ENCODE data around the gene ABITRAM.
"Not testable (repeated sequence)": the region's sequence is repeated elsewhere in the genome, so short reads cannot be mapped to it uniquely, and the experiment has no call there.

ABITRAM gene

GRCh38 chr9:108956022-108956630, 21.9 kb downstream of the ABITRAM start:
- no peaks in the 10 kb centered on the region for H3K27me3 ChIP-seq (ENCODE audit: insufficient read depth, insufficient read length)
- TF ChIP-seq YY1 (IDR thresholded peaks at IDR 0.05; ENCODE audit: insufficient read depth, insufficient read length) (no peak), ZNF274 (IDR thresholded peaks at IDR 0.05; ENCODE audit: low read depth, low read length) (no peak), SUZ12 (IDR thresholded peaks at IDR 0.05; ENCODE audit: extremely low read depth, insufficient read depth, insufficient read length) (no peak)
- no peaks in the 10 kb centered on the region for H3K4me1 ChIP-seq (ENCODE audit: insufficient read depth, insufficient read length)
- DNase-seq (ENCODE audit: low read depth, low spot score), result no peak
- no peak overlapping the region for H3K4me3 ChIP-seq (ENCODE audit: insufficient read length, low read depth)
- H3K9me3 ChIP-seq (ENCODE audit: insufficient read depth, low read length), result no peaks in the 10 kb centered on the region
- H3K36me3 ChIP-seq (ENCODE audit: insufficient read depth, insufficient read length, low read length), result peaks cover 46% of the 10 kb centered on the region
- H3K9ac ChIP-seq (ENCODE audit: insufficient read length, low read depth), result no peak overlapping the region

GRCh38 chr9:108956631-108957026, 22.4 kb downstream of the ABITRAM start:
- H3K4me3 ChIP-seq (ENCODE audit: insufficient read length, low read depth), result no peak overlapping the region
- H3K27me3 ChIP-seq (ENCODE audit: insufficient read depth, insufficient read length), result no peaks in the 10 kb centered on the region
- no peak for TF ChIP-seq SUZ12 (IDR thresholded peaks at IDR 0.05; ENCODE audit: extremely low read depth, insufficient read depth, insufficient read length)
- TF ChIP-seq YY1 (IDR thresholded peaks at IDR 0.05; ENCODE audit: insufficient read depth, insufficient read length), result no peak
- TF ChIP-seq ZNF274 (IDR thresholded peaks at IDR 0.05; ENCODE audit: low read depth, low read length), result no peak
- DNase-seq (ENCODE audit: low read depth, low spot score), result no peak
- H3K36me3 ChIP-seq (ENCODE audit: insufficient read depth, insufficient read length, low read length), result peaks cover 46% of the 10 kb centered on the region
- no peaks in the 10 kb centered on the region for H3K4me1 ChIP-seq (ENCODE audit: insufficient read depth, insufficient read length)
- no peaks in the 10 kb centered on the region for H3K9me3 ChIP-seq (ENCODE audit: insufficient read depth, low read length)
- no peak overlapping the region for H3K9ac ChIP-seq (ENCODE audit: insufficient read length, low read depth)

GRCh38 chr9:108960331-108960730, 26.1 kb downstream of the ABITRAM start:
- Histone ChIP-seq H3K9me3 (ENCODE audit: insufficient read depth, low read length) (no peaks in the 10 kb centered on the region), H3K36me3 (ENCODE audit: insufficient read depth, insufficient read length, low read length) (peaks cover 55% of the 10 kb centered on the region), H3K4me1 (ENCODE audit: insufficient read depth, insufficient read length) (no peaks in the 10 kb centered on the region), H3K4me3 (ENCODE audit: insufficient read length, low read depth) (no peak overlapping the region), H3K9ac (ENCODE audit: insufficient read length, low read depth) (no peak overlapping the region), H3K27me3 (ENCODE audit: insufficient read depth, insufficient read length) (no peaks in the 10 kb centered on the region)
- DNase-seq (ENCODE audit: low read depth, low spot score), result no peak
- TF ChIP-seq ZNF274 (IDR thresholded peaks at IDR 0.05; ENCODE audit: low read depth, low read length), result no peak

GRCh38 chr9:108961151-108961550, 27.0 kb downstream of the ABITRAM start:
- DNase-seq (ENCODE audit: low read depth, low spot score), result no peak
- TF ChIP-seq SUZ12 (IDR thresholded peaks at IDR 0.05; ENCODE audit: extremely low read depth, insufficient read depth, insufficient read length) (no peak), ZNF274 (IDR thresholded peaks at IDR 0.05; ENCODE audit: low read depth, low read length) (no peak), YY1 (IDR thresholded peaks at IDR 0.05; ENCODE audit: insufficient read depth, insufficient read length) (no peak)
- Histone ChIP-seq H3K9me3 (ENCODE audit: insufficient read depth, low read length) (no peaks in the 10 kb centered on the region), H3K4me3 (ENCODE audit: insufficient read length, low read depth) (no peak overlapping the region), H3K9ac (ENCODE audit: insufficient read length, low read depth) (no peak overlapping the region), H3K4me1 (ENCODE audit: insufficient read depth, insufficient read length) (no peaks in the 10 kb centered on the region), H3K27me3 (ENCODE audit: insufficient read depth, insufficient read length) (no peaks in the 10 kb centered on the region), H3K36me3 (ENCODE audit: insufficient read depth, insufficient read length, low read length) (peaks cover 55% of the 10 kb centered on the region)

- peaks cover 73% of the 10 kb centered on the region for H3K36me3 ChIP-seq (ENCODE audit: insufficient read depth, insufficient read length, low read length)
- DNase-seq (ENCODE audit: low read depth, low spot score), result no peak
- H3K9ac ChIP-seq (ENCODE audit: insufficient read length, low read depth), result no peak overlapping the region
- no peaks in the 10 kb centered on the region for H3K4me1 ChIP-seq (ENCODE audit: insufficient read depth, insufficient read length)
- no peak for TF ChIP-seq ZNF274 (IDR thresholded peaks at IDR 0.05; ENCODE audit: low read depth, low read length)
- TF ChIP-seq SUZ12 (IDR thresholded peaks at IDR 0.05; ENCODE audit: extremely low read depth, insufficient read depth, insufficient read length), result no peak
- no peak for TF ChIP-seq YY1 (IDR thresholded peaks at IDR 0.05; ENCODE audit: insufficient read depth, insufficient read length)
- H3K9me3 ChIP-seq (ENCODE audit: insufficient read depth, low read length), result no peaks in the 10 kb centered on the region
- H3K27me3 ChIP-seq (ENCODE audit: insufficient read depth, insufficient read length), result no peaks in the 10 kb centered on the region
- no peak overlapping the region for H3K4me3 ChIP-seq (ENCODE audit: insufficient read length, low read depth)
These were observed 29.4 kb downstream of the ABITRAM start for GRCh38 chr9:108963459-108964143.

GRCh38 chr9:108967916-108968315, 33.7 kb downstream of the ABITRAM start:
- TF ChIP-seq YY1 (IDR thresholded peaks at IDR 0.05; ENCODE audit: insufficient read depth, insufficient read length), result no peak
- TF ChIP-seq ZNF274 (IDR thresholded peaks at IDR 0.05; ENCODE audit: low read depth, low read length), result no peak
- TF ChIP-seq SUZ12 (IDR thresholded peaks at IDR 0.05; ENCODE audit: extremely low read depth, insufficient read depth, insufficient read length), result no peak
- Histone ChIP-seq H3K4me3 (ENCODE audit: insufficient read length, low read depth) (no peak overlapping the region), H3K9ac (ENCODE audit: insufficient read length, low read depth) (no peak overlapping the region), H3K36me3 (ENCODE audit: insufficient read depth, insufficient read length, low read length) (peaks cover 84% of the 10 kb centered on the region), H3K27me3 (ENCODE audit: insufficient read depth, insufficient read length) (no peaks in the 10 kb centered on the region), H3K9me3 (ENCODE audit: insufficient read depth, low read length) (no peaks in the 10 kb centered on the region), H3K4me1 (ENCODE audit: insufficient read depth, insufficient read length) (no peaks in the 10 kb centered on the region)
- DNase-seq (ENCODE audit: low read depth, low spot score), result no peak

- H3K27me3 ChIP-seq (ENCODE audit: insufficient read depth, insufficient read length); H3K9me3 ChIP-seq (ENCODE audit: insufficient read depth, low read length); H3K4me1 ChIP-seq (ENCODE audit: insufficient read depth, insufficient read length); DNase-seq (ENCODE audit: low read depth, low spot score); H3K4me3 ChIP-seq (ENCODE audit: insufficient read length, low read depth); H3K9ac ChIP-seq (ENCODE audit: insufficient read length, low read depth): not testable (repeated sequence)
- H3K36me3 ChIP-seq (ENCODE audit: insufficient read depth, insufficient read length, low read length), result peaks cover 81% of the 10 kb centered on the region
These were observed 37.2 kb downstream of the ABITRAM start for GRCh38 chr9:108971392-108971791.

Data from NT2/D1 (cell line).